OCI-LY7 (cell line): ENCODE measurements around the gene ARIH2. TPM values are rescaled to one million over a fixed set of nuclear protein-coding genes. Genes with fewer than 3 reads are reported as not detected.
A peak's percentile ranks its signal among the peaks of the same experiment; 100 is the strongest.

Experiments used
- BruUV-seq: library from RNA; stranded (reverse); fragments of 400-500 nt; replicated peaks from 2 replicates; lab custom pipeline; 2021; lab: Mats Ljungman, UMichigan
- CTCF ChIA-PET: fragments of 300-600 bp; sonication (Branson Sonifier 250); formaldehyde crosslinking; loops from one replicate; lab custom pipeline; 2022; ENCODE audit warnings: antibody characterized with exemption; ENCODE audit not compliant: unreplicated experiment; lab: Charles Lee
- POLR2A ChIA-PET: fragments of 300-600 bp; sonication (Branson Sonifier 250); formaldehyde crosslinking; loops from one replicate; lab custom pipeline; 2022; ENCODE audit warnings: antibody characterized with exemption; lab: Charles Lee
- DNase-seq: peaks from one replicate; pipeline ENCODE4 v3.0.0-alpha.2; 2015; ENCODE audit warnings: low spot score
- H2AFZ ChIP-seq: fragments of 200-600 bp; sonication (generic), shearing (Covaris generic); 2 replicates; pipeline ENCODE4 v1.6.1; 2014; ENCODE audit warnings: mild to moderate bottlenecking, antibody characterized with exemption, low read length, moderate library complexity
- H3K27ac ChIP-seq: fragments of 200-600 bp; sonication (generic); 2 replicates; pipeline ENCODE4 v1.5.1; 2014; ENCODE audit warnings: mixed run types, low read depth, mild to moderate bottlenecking, moderate library complexity, low read length, inconsistent platforms; ENCODE audit not compliant: poor library complexity, severe bottlenecking
- H3K36me3 ChIP-seq: fragments of 200-600 bp; sonication (generic); 2 replicates; pipeline ENCODE4 v1.6.1; 2014; ENCODE audit warnings: mild to moderate bottlenecking, antibody characterized with exemption, low read length, moderate library complexity, mixed read lengths; ENCODE audit not compliant: insufficient read depth
- H3K4me1 ChIP-seq: fragments of 200-600 bp; sonication (generic); 2 replicates; pipeline ENCODE4 v1.5.1; 2014; ENCODE audit warnings: mild to moderate bottlenecking, low read length; ENCODE audit not compliant: insufficient read depth, poor library complexity, severe bottlenecking
- H3K4me2 ChIP-seq: fragments of 200-600 bp; sonication (generic); 2 replicates; pipeline ENCODE4 v1.6.1; 2014; ENCODE audit warnings: mild to moderate bottlenecking, low read length
- H3K4me3 ChIP-seq: fragments of 200-600 bp; sonication (generic); 2 replicates; pipeline ENCODE4 v1.5.1; 2014; ENCODE audit warnings: mild to moderate bottlenecking, low read depth, low read length; ENCODE audit not compliant: poor library complexity, severe bottlenecking
- H3K79me2 ChIP-seq: fragments of 200-600 bp; sonication (generic); 2 replicates; pipeline ENCODE4 v1.6.1; 2016; ENCODE audit warnings: low read depth, mild to moderate bottlenecking, low read length, moderate library complexity, mixed read lengths; ENCODE audit not compliant: insufficient read depth
- H3K9me2 ChIP-seq: fragments of 200-600 bp; sonication (generic); 2 replicates; pipeline ENCODE4 v1.6.1; 2016; ENCODE audit warnings: mild to moderate bottlenecking, low read length, mixed read lengths; ENCODE audit not compliant: insufficient read depth
- H3K9me3 ChIP-seq: fragments of 200-600 bp; sonication (generic); 2 replicates; pipeline ENCODE4 v1.6.1; 2014; ENCODE audit warnings: mild to moderate bottlenecking, mixed run types, low read length, mixed read lengths
- H4K20me1 ChIP-seq: fragments of 200-600 bp; sonication (generic); 2 replicates; pipeline ENCODE4 v1.6.1; 2014; ENCODE audit warnings: mild to moderate bottlenecking, antibody characterized with exemption, low read length, moderate library complexity, mixed read lengths; ENCODE audit not compliant: insufficient read depth
- EZH2phosphoT487 ChIP-seq: fragments of 200-600 bp; sonication (generic); IDR thresholded peaks from 2 replicates; pipeline ENCODE4 v1.6.1; 2018; ENCODE audit warnings: low read depth, borderline replicate concordance, mild to moderate bottlenecking, mixed run types, antibody characterized with exemption, low read length, moderate library complexity, mixed read lengths
- intact Hi-C: fragments of 100-400 bp; cut with micrococcal nuclease; formaldehyde crosslinking; loops from one replicate; pipeline ENCODE4 v1.10.0; 2022; ENCODE audit not compliant: unreplicated experiment
- total RNA-seq, 2 experiments: library from RNA; depleted of rRNA in 1 of 2; stranded (reverse); fragments of >200 nt in 1 of 2; shearing (Covaris generic) in 1 of 2; gene quantifications; 2 replicates each; pipeline ENCODE4 v1.2.3, GENCODE V29; 2014 to 2022
- TF ChIP-seq, protein P1 (sequence below): fragments of 200-600 bp; sonication (generic); conservative IDR thresholded peaks from 2 replicates; pipeline ENCODE4 v1.5.1; 2014; ENCODE audit warnings: mild to moderate bottlenecking, antibody characterized with exemption, low read length, moderate library complexity, mixed read lengths

ARIH2 gene
- total RNA-seq, 2 experiments from 2014 or later, result 124 to 131 TPM

DNA sequence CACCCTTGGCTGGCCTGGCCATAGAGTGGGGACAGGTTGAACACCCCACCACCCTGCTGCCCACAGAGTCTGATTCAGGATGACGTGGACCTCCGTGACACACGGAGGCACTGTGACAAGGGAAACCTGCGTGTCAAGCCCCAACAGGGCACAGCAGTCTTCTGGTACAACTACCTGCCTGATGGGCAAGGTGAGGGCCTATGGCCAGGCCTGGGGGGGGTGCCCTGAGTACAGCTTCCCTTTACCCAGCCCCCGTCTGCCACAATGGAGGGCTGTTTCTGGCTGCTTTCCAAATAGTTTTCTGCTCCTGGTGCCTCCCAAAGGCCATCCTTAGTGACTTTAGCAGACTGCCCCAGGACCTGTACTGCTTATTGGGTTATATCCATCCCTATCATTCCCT lies 87.4 kb downstream of the ARIH2 start:
- ChIA-PET CTCF (no interaction called here), POLR2A (no interaction called here)
- peaks cover 21% of the 10 kb centered on the region; the same call in 1 of the 2 replicates for H3K79me2 ChIP-seq
- peak overlapping the region; percentile 78 for H3K4me3 ChIP-seq
- no peak for DNase-seq
- H3K9me3 ChIP-seq, result no peaks in the 10 kb centered on the region
- peak overlapping the region; percentile 99 for H3K4me2 ChIP-seq
- H2AFZ ChIP-seq, result no peak overlapping the region
- H4K20me1 ChIP-seq, result peaks cover 9% of the 10 kb centered on the region; the same call in 1 of the 2 replicates
- H3K9me2 ChIP-seq, result no peaks in the 10 kb centered on the region
- TF ChIP-seq EZH2phosphoT487, result no peak
- TF ChIP-seq, protein P1, sequence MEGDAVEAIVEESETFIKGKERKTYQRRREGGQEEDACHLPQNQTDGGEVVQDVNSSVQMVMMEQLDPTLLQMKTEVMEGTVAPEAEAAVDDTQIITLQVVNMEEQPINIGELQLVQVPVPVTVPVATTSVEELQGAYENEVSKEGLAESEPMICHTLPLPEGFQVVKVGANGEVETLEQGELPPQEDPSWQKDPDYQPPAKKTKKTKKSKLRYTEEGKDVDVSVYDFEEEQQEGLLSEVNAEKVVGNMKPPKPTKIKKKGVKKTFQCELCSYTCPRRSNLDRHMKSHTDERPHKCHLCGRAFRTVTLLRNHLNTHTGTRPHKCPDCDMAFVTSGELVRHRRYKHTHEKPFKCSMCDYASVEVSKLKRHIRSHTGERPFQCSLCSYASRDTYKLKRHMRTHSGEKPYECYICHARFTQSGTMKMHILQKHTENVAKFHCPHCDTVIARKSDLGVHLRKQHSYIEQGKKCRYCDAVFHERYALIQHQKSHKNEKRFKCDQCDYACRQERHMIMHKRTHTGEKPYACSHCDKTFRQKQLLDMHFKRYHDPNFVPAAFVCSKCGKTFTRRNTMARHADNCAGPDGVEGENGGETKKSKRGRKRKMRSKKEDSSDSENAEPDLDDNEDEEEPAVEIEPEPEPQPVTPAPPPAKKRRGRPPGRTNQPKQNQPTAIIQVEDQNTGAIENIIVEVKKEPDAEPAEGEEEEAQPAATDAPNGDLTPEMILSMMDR, result no peak
- H3K27ac ChIP-seq, result no peak overlapping the region
- no TSS peak for BruUV-seq
- intact Hi-C loops, result loop anchor here (2.0 to 5.0 kb wide), 2 partner anchors 15 to 86 kb away; partner anchors contain the start of genes P4HTM and QRICH1
- H3K4me1 ChIP-seq, result peaks cover 18% of the 10 kb centered on the region
- H3K36me3 ChIP-seq, result peaks cover 7% of the 10 kb centered on the region; the same call in 1 of the 2 replicates

DNA sequence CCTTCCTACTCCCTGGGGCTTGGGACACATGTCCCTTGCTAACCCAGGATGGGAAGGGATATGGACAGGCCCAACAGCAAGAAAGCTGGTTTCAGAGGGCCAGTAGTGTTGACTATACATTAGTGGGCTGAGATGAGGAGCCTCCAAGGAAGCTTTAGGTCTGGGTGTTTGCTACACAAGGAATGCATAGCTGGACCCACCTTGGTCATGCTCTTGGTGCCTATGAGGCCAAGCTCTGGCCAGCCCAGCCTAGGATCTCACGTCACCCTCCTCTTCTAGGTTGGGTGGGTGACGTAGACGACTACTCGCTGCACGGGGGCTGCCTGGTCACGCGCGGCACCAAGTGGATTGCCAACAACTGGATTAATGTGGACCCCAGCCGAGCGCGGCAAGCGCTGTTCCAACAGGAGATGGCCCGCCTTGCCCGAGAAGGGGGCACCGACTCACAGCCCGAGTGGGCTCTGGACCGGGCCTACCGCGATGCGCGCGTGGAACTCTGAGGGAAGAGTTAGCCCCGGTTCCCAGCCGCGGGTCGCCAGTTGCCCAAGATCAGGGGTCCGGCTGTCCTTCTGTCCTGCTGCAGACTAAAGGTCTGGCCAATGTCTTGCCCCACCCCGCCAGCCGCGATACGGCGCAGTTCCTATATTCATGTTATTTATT lies 87.9 kb downstream of the ARIH2 start:
- Histone ChIP-seq H2AFZ (peak overlapping the region; percentile 49), H3K4me3 (peak overlapping the region; percentile 78), H3K4me2 (peak overlapping the region; percentile 99), H3K9me3 (no peaks in the 10 kb centered on the region), H4K20me1 (peaks cover 9% of the 10 kb centered on the region; the same call in 1 of the 2 replicates), H3K79me2 (peaks cover 21% of the 10 kb centered on the region; the same call in 1 of the 2 replicates), H3K4me1 (peaks cover 18% of the 10 kb centered on the region), H3K27ac (no peak overlapping the region), H3K9me2 (no peaks in the 10 kb centered on the region), H3K36me3 (peaks cover 8% of the 10 kb centered on the region; the same call in 1 of the 2 replicates)
- TF ChIP-seq, protein P1, result no peak
- TF ChIP-seq EZH2phosphoT487, result no peak
- ChIA-PET CTCF (interaction anchor here (0.6 to 1.4 kb wide), 5 partner anchors 15 to 95 kb away, joined by 3 to 9 read pairs (median 5); no protein-coding TSS in a partner anchor), POLR2A (interaction anchor here (0.6 to 3.2 kb wide), 12 partner anchors 11 to 98 kb away, joined by 3 to 42 read pairs (median 4); partner anchors contain the start of genes DALRD3, IMPDH2, NDUFAF3 and P4HTM)
- DNase-seq, result no peak
- no TSS peak for BruUV-seq
- intact Hi-C loops, result loop anchor here (2.0 to 5.0 kb wide), 2 partner anchors 16 to 86 kb away; partner anchors contain the start of genes P4HTM and QRICH1
